Sigmoid colon (tissue), 4 donors: ENCODE results near the gene SPPL2B.

Experiments
- CTCF ChIP-seq, 4 experiments: fragments of 450-650 bp in 3 of 4; fragments of 200-600 bp in 1 of 4; IDR thresholded peaks; one replicate each; pipeline ENCODE4 v1.5.1; 2016 to 2019; ENCODE audit warnings: antibody characterized with exemption in 4 of 4, mild to moderate bottlenecking in 3 of 4, moderate library complexity in 2 of 4
- EP300 ChIP-seq, 4 donors: sonication (generic); formaldehyde crosslinking; IDR thresholded peaks; one replicate each; pipeline ENCODE4 v1.6.1; 2017; ENCODE audit warnings: antibody characterized with exemption in 4 of 4
- POLR2A ChIP-seq, 2 donors: fragments of 450-650 bp; IDR thresholded peaks; one replicate each; pipeline ENCODE4 v1.6.1; 2016; ENCODE audit warnings: antibody characterized with exemption in 2 of 2, mild to moderate bottlenecking in 2 of 2, moderate library complexity in 2 of 2
- POLR2AphosphoS5 ChIP-seq, 4 donors: sonication (generic); formaldehyde crosslinking; IDR thresholded peaks; one replicate each; pipeline ENCODE4 v1.6.1; 2017; ENCODE audit warnings: antibody characterized with exemption in 4 of 4

- TF ChIP-seq CTCF (IDR thresholded peaks at IDR 0.05) (no peak), POLR2A (IDR thresholded peaks at IDR 0.05) (no peak), EP300 (IDR thresholded peaks at IDR 0.05) (no peak), POLR2AphosphoS5 (IDR thresholded peaks at IDR 0.05) (no peak)
These were observed 4.0 kb downstream of the SPPL2B start for GRCh38 chr19:2332341-2333026.
